CD14-positive monocyte (primary cell): ENCODE results near the gene CYSTM1. TPM values are rescaled to one million over a fixed set of nuclear protein-coding genes. Genes with fewer than 3 reads are reported as not detected.
"Not testable (repeated sequence)": the region's sequence is repeated elsewhere in the genome, so short reads cannot be mapped to it uniquely, and the experiment has no call there.

Source experiments
- DNase-seq, 3 donors: peaks; one replicate each; pipeline ENCODE4 v3.0.0-alpha.2; 2011 to 2022
- H2AFZ ChIP-seq: 2 replicates; pipeline ENCODE4 v1.6.0; 2012; ENCODE audit warnings: mild to moderate bottlenecking, low read depth, low read length, inconsistent platforms; ENCODE audit not compliant: insufficient read depth, poor library complexity, severe bottlenecking
- H3K27ac ChIP-seq, 2 donors: 1 replicate in 1 of 2; 2 replicates in 1 of 2; pipeline ENCODE4 v1.5.1; 2012 to 2013; ENCODE audit warnings: low read length in 2 of 2, control low read depth in 1 of 2, inconsistent platforms in 1 of 2, low read depth in 1 of 2, mild to moderate bottlenecking in 1 of 2
- H3K27me3 ChIP-seq, 2 donors: one replicate each; pipeline versions ENCODE4 v1.6.0 to v1.6.1; 2011 to 2013; ENCODE audit warnings: low read length in 2 of 2; ENCODE audit not compliant: control insufficient read depth in 2 of 2, insufficient read depth in 2 of 2
- H3K36me3 ChIP-seq, 2 donors: replicated peaks in 1 of 2; 1 replicate in 1 of 2; 2 replicates in 1 of 2; pipeline versions ENCODE4 v1.5.1 to v1.6.1; 2012 to 2013; ENCODE audit warnings: low read length in 2 of 2, control low read depth in 1 of 2, inconsistent platforms in 1 of 2, mild to moderate bottlenecking in 1 of 2; ENCODE audit not compliant: insufficient read depth in 2 of 2, control insufficient read depth in 1 of 2
- H3K4me1 ChIP-seq, 2 donors: 1 replicate in 1 of 2; 2 replicates in 1 of 2; pipeline versions ENCODE4 v1.5.1 to v1.6.1; 2012 to 2013; ENCODE audit warnings: low read length in 2 of 2, control low read depth in 1 of 2, inconsistent platforms in 1 of 2, mild to moderate bottlenecking in 1 of 2, moderate library complexity in 1 of 2; ENCODE audit not compliant: insufficient read depth in 2 of 2, control insufficient read depth in 1 of 2
- H3K4me2 ChIP-seq: replicated peaks from 2 replicates; pipeline ENCODE3; 2012; ENCODE audit warnings: low read length, moderate library complexity, mild to moderate bottlenecking; ENCODE audit not compliant: poor library complexity, severe bottlenecking; ENCODE audit errors: extremely low read depth
- H3K4me3 ChIP-seq, 3 experiments: fragments of 200-600 bp in 1 of 3; sonication (generic) in 1 of 3; replicated peaks in 1 of 3; 1 replicate in 2 of 3; 2 replicates in 1 of 3; pipeline ENCODE4 v1.5.1; 2011 to 2013; ENCODE audit warnings: low read length in 3 of 3, mild to moderate bottlenecking in 3 of 3, control low read depth in 2 of 3, low read depth in 2 of 3, inconsistent platforms in 1 of 3, moderate library complexity in 1 of 3
- H3K79me2 ChIP-seq: 2 replicates; pipeline ENCODE4 v1.6.0; 2012; ENCODE audit warnings: mild to moderate bottlenecking, control low read depth, inconsistent platforms, low read length, moderate library complexity; ENCODE audit not compliant: insufficient read depth
- H3K9ac ChIP-seq: 2 replicates; pipeline ENCODE4 v1.6.0; 2017; ENCODE audit warnings: low read length, mild to moderate bottlenecking; ENCODE audit not compliant: insufficient read depth, poor library complexity, severe bottlenecking
- H3K9me3 ChIP-seq, 2 donors: replicated peaks in 1 of 2; 1 replicate in 1 of 2; 2 replicates in 1 of 2; pipeline versions ENCODE4 v1.5.1 to v1.6.1; 2012 to 2013; ENCODE audit warnings: low read length in 2 of 2, control low read depth in 1 of 2; ENCODE audit not compliant: control insufficient read depth in 1 of 2, insufficient read depth in 1 of 2
- H4K20me1 ChIP-seq: 2 replicates; pipeline ENCODE4 v1.6.0; 2012; ENCODE audit warnings: mild to moderate bottlenecking, low read length, control low read depth, moderate library complexity; ENCODE audit not compliant: insufficient read depth
- H3K27ac Mint-ChIP-seq, 7 donors: one replicate each; pipeline ENCODE4 v1.8.0; 2020; ENCODE audit warnings: mild to moderate bottlenecking in 7 of 7, mixed read lengths in 7 of 7, moderate library complexity in 6 of 7, inconsistent platforms in 2 of 7
- H3K27me3 Mint-ChIP-seq, 3 donors: one replicate each; pipeline ENCODE4 v1.8.0; 2021 to 2022; ENCODE audit warnings: low read depth in 3 of 3, mild to moderate bottlenecking in 3 of 3, mixed read lengths in 3 of 3, moderate library complexity in 3 of 3, inconsistent platforms in 1 of 3
- H3K36me3 Mint-ChIP-seq, 2 donors: one replicate each; pipeline ENCODE4 v1.8.0; 2020; ENCODE audit warnings: mixed read lengths in 2 of 2, inconsistent platforms in 1 of 2, mild to moderate bottlenecking in 1 of 2
- H3K4me1 Mint-ChIP-seq: one replicate; pipeline ENCODE4 v1.8.0; 2020; ENCODE audit warnings: mild to moderate bottlenecking, mixed read lengths
- H3K4me3 Mint-ChIP-seq, 2 donors: one replicate each; pipeline ENCODE4 v1.8.0; 2020; ENCODE audit warnings: mild to moderate bottlenecking in 2 of 2, mixed read lengths in 2 of 2, moderate library complexity in 1 of 2
- H3K9me3 Mint-ChIP-seq, 7 donors: one replicate each; pipeline ENCODE4 v1.8.0; 2020 to 2022; ENCODE audit warnings: mixed read lengths in 7 of 7, mild to moderate bottlenecking in 6 of 7, moderate library complexity in 6 of 7, inconsistent platforms in 2 of 7
- CTCF ChIP-seq: fragments of 200-600 bp; IDR thresholded peaks from one replicate; pipeline ENCODE4 v1.8.0; 2022; ENCODE audit warnings: antibody characterized with exemption, mild to moderate bottlenecking
- WGBS: methylation state at CpG from one replicate; pipeline ENCODE4 v1.1.5; 2013; ENCODE audit warnings: missing lambda C conversion rate; ENCODE audit not compliant: insufficient coverage; 5-methylcytosine and 5-hydroxymethylcytosine counted together
- intact Hi-C, 2 donors: fragments of 100-400 bp; cut with micrococcal nuclease; formaldehyde crosslinking; loops; one replicate each; pipeline versions ENCODE4 v1.15.0 to v1.15.1; 2023
- polyA plus RNA-seq, 3 donors: library from polyadenylated mRNA; depleted of rRNA in 1 of 3; unstranded in 2 of 3; stranded (reverse) in 1 of 3; fragments of 300-500 nt in 2 of 3; fragments of >200 nt in 1 of 3; fragmentation: Illumina TruSeq in 2 of 3; gene quantifications; 1 replicate in 2 of 3; 2 replicates in 1 of 3; pipeline ENCODE4 v1.2.3, GENCODE V29; 2012 to 2021

Gene CYSTM1
- polyA plus RNA-seq, 3 donors: 14.0 to 40.0 (median 36.7) TPM

GRCh38 chr5:140153905-140154304, 21.1 kb upstream of the CYSTM1 start:
- H3K4me2 ChIP-seq: no peak overlapping the region
- H2AFZ ChIP-seq: no peak overlapping the region
- H4K20me1 ChIP-seq: no peaks in the 10 kb centered on the region
- no peak for DNase-seq
- Mint-ChIP-seq H3K4me1 (peaks cover 22% of the 10 kb centered on the region), H3K4me3 (no peak overlapping the region), H3K27me3 (peaks cover 8 to 24% (median 8%) of the 10 kb centered on the region in 3 donors), H3K27ac (no peak overlapping the region), H3K9me3 (peaks cover 0 to 2% (median 0%) of the 10 kb centered on the region in 7 donors), H3K36me3 (no peaks in the 10 kb centered on the region)
- TF ChIP-seq CTCF: no peak
- no peaks in the 10 kb centered on the region for H3K9me3 ChIP-seq
- no peaks in the 10 kb centered on the region for H3K36me3 ChIP-seq
- H3K27me3 ChIP-seq: peaks cover 0 to 5% of the 10 kb centered on the region in 2 donors
- H3K4me3 ChIP-seq: no peak overlapping the region
- 75% methylated on average over 6 of the region's 8 CpGs for WGBS
- no peak overlapping the region for H3K27ac ChIP-seq
- peaks cover 6 to 24% of the 10 kb centered on the region in 2 donors for H3K4me1 ChIP-seq
- H3K79me2 ChIP-seq: no peaks in the 10 kb centered on the region
- no peak overlapping the region for H3K9ac ChIP-seq
- intact Hi-C loops: loop anchor here in 1 of 2 donors (10.0 kb wide), 1 partner anchor 369 kb away; no protein-coding TSS in a partner anchor

GRCh38 chr5:140154710-140155381, 20.1 kb upstream of the CYSTM1 start:
- not testable (repeated sequence) for H3K9me3 ChIP-seq, H3K27ac ChIP-seq

More at GRCh38 chr5:140154710-140155381, 20.1 kb upstream of the CYSTM1 start:
- H3K79me2 ChIP-seq, H3K4me3 ChIP-seq, H3K9me3 Mint-ChIP-seq, H3K36me3 ChIP-seq, H3K9ac ChIP-seq, H3K36me3 Mint-ChIP-seq, H3K4me2 ChIP-seq, H3K27me3 ChIP-seq, H3K27ac Mint-ChIP-seq, DNase-seq, H4K20me1 ChIP-seq, H3K4me3 Mint-ChIP-seq, H2AFZ ChIP-seq: not testable (repeated sequence)
- H3K27me3 Mint-ChIP-seq: peaks cover 8 to 28% (median 10%) of the 10 kb centered on the region in 3 donors
- H3K4me1 Mint-ChIP-seq: peaks cover 22% of the 10 kb centered on the region
- intact Hi-C loops: loop anchor here in 1 of 2 donors (5.0 to 10.0 kb wide), 2 partner anchors 83 to 370 kb away; no protein-coding TSS in a partner anchor
- 92% methylated on average over 14 of the region's 21 CpGs for WGBS
- peaks cover 6 to 24% of the 10 kb centered on the region in 2 donors for H3K4me1 ChIP-seq
